HG03521 (cell line): ENCODE measurements around the gene DOCK8.
"Not testable (repeated sequence)": the region's sequence is repeated elsewhere in the genome, so short reads cannot be mapped to it uniquely, and the experiment has no call there.

ENCODE experiments used
- ATAC-seq: cut with Tn5 transposase; IDR thresholded peaks from one replicate; pipeline ENCODE4 v1.9.1; 2021; ENCODE audit warnings: mild to moderate bottlenecking, moderate library complexity; ENCODE audit not compliant: unreplicated experiment

Gene DOCK8

GRCh38 chr9:224582-225520 is 10.2 kb downstream of the DOCK8 start:
- ATAC-seq, result no peak

- ATAC-seq, result no peak
Measured at GRCh38 chr9:227860-228259, 13.2 kb downstream of the DOCK8 start.

DNA sequence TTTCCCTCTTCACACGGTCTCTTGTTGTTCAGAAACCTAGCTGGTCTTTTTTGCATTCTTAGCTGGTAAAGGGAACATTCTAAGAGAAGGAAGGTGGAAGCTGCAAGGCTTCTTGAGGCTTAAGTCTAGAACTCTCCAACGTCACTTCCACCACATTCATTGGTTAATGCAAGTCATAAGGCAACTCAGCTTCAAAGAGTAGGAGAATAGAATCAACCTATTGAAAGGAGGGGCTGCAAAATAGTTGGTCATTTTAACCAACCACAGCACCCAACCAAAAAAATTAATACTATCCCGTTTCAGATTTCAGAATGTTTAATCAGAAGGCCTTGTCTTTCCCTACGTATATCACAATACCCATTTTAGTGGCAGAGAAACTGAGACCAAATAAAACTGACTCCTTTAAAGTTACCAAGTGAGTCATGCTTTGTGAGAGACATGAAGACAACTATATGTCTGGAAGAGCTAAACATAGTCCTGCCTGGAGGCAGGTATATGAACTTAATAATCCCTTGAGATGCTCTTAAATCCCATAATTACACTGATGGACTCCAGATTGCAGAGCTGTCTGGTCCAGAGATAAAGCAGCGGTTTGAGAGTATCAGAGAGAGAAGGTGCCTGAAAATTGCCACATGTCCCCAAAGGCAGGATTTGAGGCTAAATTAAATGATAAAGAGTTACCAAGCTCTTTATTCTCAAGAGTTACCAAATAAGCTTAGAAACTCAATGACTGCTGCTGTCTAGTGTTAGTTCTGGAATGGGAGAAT is 14.4 kb downstream of the DOCK8 start:
- no peak for ATAC-seq

GRCh38 chr9:231625-232024 is 17.0 kb downstream of the DOCK8 start:
- not testable (repeated sequence) for ATAC-seq

- not testable (repeated sequence) for ATAC-seq
Measured at GRCh38 chr9:233708-234107, 19.0 kb downstream of the DOCK8 start.

DNA sequence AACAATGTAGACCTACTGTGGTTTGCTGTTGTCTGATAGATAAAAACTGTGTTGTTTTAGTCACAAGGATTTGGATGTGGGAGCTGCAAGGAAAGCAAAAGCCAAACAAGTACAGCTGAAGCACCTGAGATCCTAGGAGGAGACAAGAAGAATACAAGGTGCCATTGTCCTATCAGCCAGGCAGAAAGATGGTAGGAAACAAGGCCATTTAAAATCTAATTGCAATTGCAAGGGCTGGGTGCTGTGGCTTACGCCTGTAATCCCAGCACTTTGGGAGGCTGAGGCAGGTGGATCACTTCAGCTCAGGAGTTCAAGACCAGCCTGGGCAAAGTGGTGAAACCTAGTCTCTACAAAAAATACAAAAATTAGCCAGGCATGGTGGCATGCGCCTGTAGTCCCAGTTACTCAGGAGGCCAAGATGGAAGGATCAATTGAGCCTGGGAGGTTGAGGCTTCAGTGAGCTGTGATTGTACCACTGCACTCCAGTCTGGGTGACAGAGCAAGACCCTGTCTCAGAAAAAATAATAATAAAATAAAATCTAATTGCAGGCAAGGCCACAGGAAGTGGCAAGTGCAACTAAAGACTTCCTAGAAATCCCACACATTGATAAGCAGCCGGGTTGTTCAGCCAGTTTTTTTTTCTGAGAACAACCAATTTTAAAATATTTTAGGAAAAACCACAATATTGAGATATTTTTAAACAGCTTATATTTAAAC is 22.6 kb downstream of the DOCK8 start:
- no peak for ATAC-seq

GRCh38 chr9:237858-238345 is 23.2 kb downstream of the DOCK8 start:
- no peak for ATAC-seq

DNA sequence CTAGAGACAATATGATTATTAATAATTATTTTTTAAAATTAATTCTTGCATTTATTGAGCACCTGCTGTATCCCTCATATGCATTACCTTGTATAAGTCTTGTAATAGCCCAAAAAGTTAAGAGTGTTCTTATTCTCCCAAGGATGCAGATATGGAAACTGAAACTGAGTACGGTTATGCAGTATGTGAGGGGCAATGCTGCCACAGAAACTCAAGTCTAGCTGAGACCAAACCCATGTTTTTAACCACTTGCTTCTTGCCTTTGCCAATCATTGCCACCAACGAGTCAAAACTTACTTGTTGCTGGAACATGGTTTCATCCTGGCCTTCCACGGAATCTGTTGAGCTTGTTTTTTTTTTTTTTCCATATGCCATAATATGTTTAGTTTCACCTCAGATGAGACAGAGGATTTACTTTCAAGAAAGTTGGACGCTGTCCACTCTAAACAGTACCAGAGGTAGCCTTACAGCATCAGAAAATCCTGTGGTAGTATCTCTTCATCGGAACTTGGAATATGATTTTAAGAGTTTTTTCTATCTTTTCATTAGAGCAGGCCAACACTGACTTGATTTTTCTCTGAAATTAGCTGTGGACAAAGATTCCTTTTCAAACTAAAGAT is 27.9 kb downstream of the DOCK8 start:
- no peak for ATAC-seq

GRCh38 chr9:248278-248961 is 33.8 kb downstream of the DOCK8 start:
- ATAC-seq, result no peak

DNA sequence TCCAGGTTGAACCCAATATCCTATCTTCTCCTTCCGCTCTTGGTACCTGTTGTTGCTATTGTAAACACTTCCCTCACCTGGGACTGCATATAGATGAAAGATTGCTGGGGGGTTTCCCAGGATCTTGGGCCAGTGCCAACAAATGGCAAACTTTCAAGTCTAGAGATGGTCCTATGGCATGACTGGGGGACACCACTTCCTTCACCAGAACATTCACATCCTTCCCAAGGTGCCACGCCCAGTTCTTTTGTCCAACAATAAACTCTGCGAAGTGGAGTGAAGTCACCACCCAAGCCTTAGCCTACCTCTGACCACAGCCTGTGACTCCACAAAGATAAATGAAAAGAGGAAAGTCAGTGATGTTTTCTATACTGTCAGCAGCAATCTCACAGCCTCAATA is 34.4 kb downstream of the DOCK8 start:
- ATAC-seq, result no peak

- no peak for ATAC-seq
Measured at GRCh38 chr9:250039-250438, 35.4 kb downstream of the DOCK8 start.

DNA sequence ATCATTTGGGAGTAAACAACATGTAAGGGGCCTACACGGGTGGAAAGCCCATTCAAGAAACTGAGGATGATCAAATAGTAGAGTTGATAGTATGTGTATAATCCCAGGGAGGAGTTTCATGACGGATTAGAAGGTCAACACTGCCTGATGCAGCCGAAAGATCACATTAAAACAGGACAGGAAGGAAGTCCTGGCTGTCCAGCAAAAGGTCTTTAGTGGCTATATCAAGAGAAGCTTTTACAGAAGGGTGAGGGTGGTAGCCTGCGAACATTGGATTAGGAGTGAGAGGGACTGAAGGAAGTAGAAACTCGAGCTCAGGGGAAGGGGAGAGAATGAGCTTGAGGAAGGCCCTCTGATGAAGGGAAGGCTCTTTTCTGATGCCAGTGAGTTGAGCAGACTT is 36.0 kb downstream of the DOCK8 start:
- no peak for ATAC-seq

- ATAC-seq, result no peak
Measured at GRCh38 chr9:251398-251797, 36.7 kb downstream of the DOCK8 start.

DNA sequence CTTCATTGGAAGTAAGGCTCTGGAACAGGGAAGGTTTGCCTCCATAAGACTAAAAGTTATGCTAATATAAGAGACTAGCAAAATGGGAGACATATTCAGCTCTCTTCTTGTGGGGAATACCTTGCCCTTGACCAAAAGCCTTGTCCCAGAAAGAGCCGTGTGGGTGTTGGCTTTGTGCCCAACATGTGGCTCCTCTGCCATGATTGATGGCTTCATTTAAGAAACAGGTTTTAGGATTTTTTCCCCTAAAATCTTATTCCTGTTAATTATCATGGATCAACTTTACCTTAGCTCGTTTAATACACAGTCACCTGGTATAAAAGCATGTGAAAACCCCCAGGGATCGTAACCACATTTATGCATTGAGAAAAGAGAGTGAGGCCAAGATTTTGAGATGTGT is 38.9 kb downstream of the DOCK8 start:
- ATAC-seq, result no peak

GRCh38 chr9:254516-254915 is 39.9 kb downstream of the DOCK8 start:
- no peak for ATAC-seq

DNA sequence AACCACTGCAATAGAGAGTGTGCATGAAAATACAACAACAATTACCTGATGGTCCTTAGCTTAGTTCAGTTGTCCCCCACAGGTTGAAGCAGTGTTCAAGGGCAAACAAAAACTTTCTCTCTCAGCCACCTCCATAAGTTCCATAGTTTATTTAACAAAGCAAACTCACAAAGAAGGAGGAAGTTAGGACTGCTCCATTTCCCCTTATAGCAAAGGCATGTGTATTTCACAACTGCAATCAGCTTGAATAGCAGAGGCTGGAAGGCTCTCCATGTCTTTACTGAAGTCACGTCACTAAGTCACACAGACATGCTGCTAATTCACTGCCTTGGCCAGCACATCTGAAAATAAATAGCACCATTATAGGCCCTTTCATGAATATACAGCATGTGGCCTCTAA is 43.3 kb downstream of the DOCK8 start:
- ATAC-seq, result no peak

GRCh38 chr9:259405-260404 is 45.0 kb downstream of the DOCK8 start:
- ATAC-seq, result no peak

DNA sequence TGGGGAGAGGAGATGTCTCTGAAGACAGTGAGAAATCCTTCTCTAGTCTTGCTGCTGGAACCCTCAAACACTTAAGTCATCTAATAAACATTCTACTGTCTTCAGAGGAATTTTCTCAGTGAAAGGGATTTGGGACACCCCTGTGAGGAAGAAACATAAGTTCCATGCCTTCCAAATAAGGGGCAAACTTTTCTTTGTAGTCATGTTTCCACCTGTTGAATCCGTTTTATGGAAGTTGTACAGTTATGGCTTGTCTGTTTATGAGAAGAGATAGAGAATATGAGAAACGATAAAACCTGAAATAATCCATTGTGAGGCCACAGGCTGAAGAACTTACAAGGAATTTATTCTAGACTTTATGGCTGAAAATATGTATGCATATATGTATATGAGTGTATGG is 49.6 kb downstream of the DOCK8 start:
- no peak for ATAC-seq
